PC-9 (cell line): ENCODE measurements around the gene APBB3. TPM values are rescaled to one million over a fixed set of nuclear protein-coding genes. Genes with fewer than 3 reads are reported as not detected.

Source experiments
- BruUV-seq: library from RNA; stranded (reverse); fragments of 400-500 nt; replicated peaks from 2 replicates; lab custom pipeline; 2021; lab: Mats Ljungman, UMichigan
- CTCF ChIA-PET: fragments of 300-600 bp; sonication (Branson Sonifier 250); formaldehyde crosslinking; loops from one replicate; lab custom pipeline; 2022; ENCODE audit warnings: antibody characterized with exemption; lab: Charles Lee
- POLR2A ChIA-PET: fragments of 300-600 bp; sonication (Branson Sonifier 250); formaldehyde crosslinking; loops from one replicate; lab custom pipeline; 2022; ENCODE audit warnings: antibody characterized with exemption; ENCODE audit not compliant: unreplicated experiment; lab: Charles Lee
- DNase-seq, 2 experiments: peaks; one replicate each; pipeline versions ENCODE4 v3.0.0 to v3.0.0-alpha.2; 2015 to 2022; ENCODE audit warnings: mixed read lengths in 1 of 2
- H2AFZ ChIP-seq: fragments of 200-600 bp; sonication (generic); 2 replicates; pipeline ENCODE4 v1.8.1; 2017; ENCODE audit warnings: antibody characterized with exemption
- H3F3A ChIP-seq: fragments of 200-600 bp; sonication (generic); 2 replicates; pipeline ENCODE4 v1.8.1; 2017; ENCODE audit warnings: antibody characterized with exemption, mild to moderate bottlenecking, low read depth; ENCODE audit not compliant: insufficient read depth
- H3K27ac ChIP-seq: fragments of 200-600 bp; sonication (generic); 2 replicates; pipeline ENCODE4 v1.6.1; 2016; ENCODE audit warnings: mixed run types
- H3K27me3 ChIP-seq: fragments of 200-600 bp; sonication (generic); 2 replicates; pipeline ENCODE4 v1.6.1; 2016; ENCODE audit warnings: low read depth, mixed run types; ENCODE audit not compliant: insufficient read depth
- H3K36me3 ChIP-seq: fragments of 200-600 bp; sonication (generic); 2 replicates; pipeline ENCODE4 v1.6.1; 2016; ENCODE audit warnings: low read depth, mixed run types
- H3K4me1 ChIP-seq: fragments of 200-600 bp; sonication (generic); replicated peaks from 2 replicates; pipeline ENCODE4 v1.6.1; 2016; ENCODE audit warnings: mixed run types; ENCODE audit not compliant: insufficient read depth
- H3K4me2 ChIP-seq: fragments of 200-600 bp; sonication (generic); 2 replicates; pipeline ENCODE4 v1.6.1; 2017; ENCODE audit warnings: mixed run types
- H3K4me3 ChIP-seq: fragments of 200-600 bp; sonication (generic); 2 replicates; pipeline ENCODE4 v1.6.1; 2016; ENCODE audit warnings: mixed run types
- H3K79me2 ChIP-seq: fragments of 200-600 bp; sonication (generic); 2 replicates; pipeline ENCODE4 v1.6.1; 2017; ENCODE audit warnings: low read depth, mixed run types
- H3K9me2 ChIP-seq: fragments of 200-600 bp; sonication (generic); 2 replicates; pipeline ENCODE4 v1.8.1; 2017; ENCODE audit warnings: mild to moderate bottlenecking; ENCODE audit not compliant: insufficient read depth
- H3K9me3 ChIP-seq: fragments of 200-600 bp; sonication (generic); 2 replicates; pipeline ENCODE4 v1.8.1; 2016; ENCODE audit warnings: low read depth; ENCODE audit not compliant: insufficient read depth
- H4K20me1 ChIP-seq: fragments of 200-600 bp; sonication (generic); 2 replicates; pipeline ENCODE4 v1.8.1; 2017; ENCODE audit not compliant: insufficient read depth
- CTCF ChIP-seq: fragments of 200-600 bp; sonication (generic); conservative IDR thresholded peaks from 2 replicates; pipeline ENCODE4 v1.6.1; 2017; ENCODE audit warnings: mixed run types, antibody characterized with exemption, mild to moderate bottlenecking, moderate library complexity
- EZH2 ChIP-seq: fragments of 200-600 bp; sonication (generic); IDR thresholded peaks from 2 replicates; pipeline ENCODE4 v1.8.0; 2017; ENCODE audit warnings: antibody characterized with exemption, low read depth
- intact Hi-C: fragments of 100-400 bp; cut with micrococcal nuclease; formaldehyde crosslinking; loops from one replicate; pipeline ENCODE4 v1.10.0; 2022; ENCODE audit not compliant: unreplicated experiment
- total RNA-seq: library from RNA; stranded (reverse); gene quantifications from 2 replicates; pipeline ENCODE4 v1.2.3, GENCODE V29; 2021

The APBB3 gene
- total RNA-seq, 1 experiment from 2014 or later: 26.0 TPM

- H3K9me3 ChIP-seq: no peaks in the 10 kb centered on the region
- H4K20me1 ChIP-seq: peaks cover 4% of the 10 kb centered on the region; the same call in 1 of the 2 replicates
- no peak overlapping the region for H3K27ac ChIP-seq
- H3K9me2 ChIP-seq: no peaks in the 10 kb centered on the region
- no peak for DNase-seq
- TF ChIP-seq EZH2: no peak
- no peak for TF ChIP-seq CTCF
- no peaks in the 10 kb centered on the region for H3K27me3 ChIP-seq
- ChIA-PET POLR2A (interaction anchor here (0.6 kb wide), 1 partner anchor 96 kb away, joined by 8 read pairs; no protein-coding TSS in a partner anchor), CTCF (interaction anchor here (0.7 to 0.9 kb wide), 2 partner anchors 89 to 96 kb away, joined by 5 read pairs; no protein-coding TSS in a partner anchor)
- intact Hi-C loops: no loop called here
- H3K4me1 ChIP-seq: no peaks in the 10 kb centered on the region
- BruUV-seq: no TSS peak
- no peak overlapping the region for H3K4me3 ChIP-seq
- H3K36me3 ChIP-seq: peaks cover 7% of the 10 kb centered on the region; the same call in 1 of the 2 replicates
- no peaks in the 10 kb centered on the region for H3K79me2 ChIP-seq
- peaks cover 31% of the 10 kb centered on the region; the same call in 1 of the 2 replicates for H3F3A ChIP-seq
- H3K4me2 ChIP-seq: no peak overlapping the region
- no peak overlapping the region for H2AFZ ChIP-seq
Observed at GRCh38 chr5:140545606-140546005, 18.8 kb downstream of the APBB3 start.

GRCh38 chr5:140544986-140545385 is 19.4 kb downstream of the APBB3 start:
- Histone ChIP-seq H3F3A (peaks cover 31% of the 10 kb centered on the region; the same call in 1 of the 2 replicates), H4K20me1 (peaks cover 4% of the 10 kb centered on the region; the same call in 1 of the 2 replicates), H3K4me3 (no peak overlapping the region), H3K4me2 (no peak overlapping the region), H3K9me2 (no peaks in the 10 kb centered on the region), H2AFZ (no peak overlapping the region), H3K4me1 (no peaks in the 10 kb centered on the region), H3K79me2 (no peaks in the 10 kb centered on the region), H3K27me3 (no peaks in the 10 kb centered on the region), H3K27ac (no peak overlapping the region), H3K36me3 (peaks cover 12% of the 10 kb centered on the region; the same call in 1 of the 2 replicates), H3K9me3 (no peaks in the 10 kb centered on the region)
- no peak for DNase-seq
- ChIA-PET POLR2A (no interaction called here), CTCF (interaction anchor here (0.6 to 0.7 kb wide), 2 partner anchors 100 to 144 kb away, joined by 3 to 6 read pairs; no protein-coding TSS in a partner anchor)
- BruUV-seq: no TSS peak
- no peak for TF ChIP-seq CTCF
- no peak for TF ChIP-seq EZH2
- intact Hi-C loops: no loop called here

- Histone ChIP-seq H4K20me1 (no peaks in the 10 kb centered on the region), H3K27me3 (no peaks in the 10 kb centered on the region), H3K27ac (no peak overlapping the region), H3F3A (peaks cover 14% of the 10 kb centered on the region; the same call in 1 of the 2 replicates), H3K4me3 (no peak overlapping the region), H3K79me2 (no peaks in the 10 kb centered on the region), H3K36me3 (peaks cover 23% of the 10 kb centered on the region; the same call in 1 of the 2 replicates), H3K4me1 (no peaks in the 10 kb centered on the region), H3K9me3 (no peaks in the 10 kb centered on the region), H2AFZ (no peak overlapping the region), H3K4me2 (no peak overlapping the region), H3K9me2 (no peaks in the 10 kb centered on the region)
- intact Hi-C loops: no loop called here
- DNase-seq: no peak
- ChIA-PET POLR2A (interaction anchor here (0.6 kb wide), 2 partner anchors 9 to 93 kb away, joined by 4 read pairs; no protein-coding TSS in a partner anchor), CTCF (no interaction called here)
- TF ChIP-seq CTCF: no peak
- TF ChIP-seq EZH2: no peak
- no TSS peak for BruUV-seq
Observed at GRCh38 chr5:140542972-140543371, 21.4 kb downstream of the APBB3 start.
